HEK293T (cell line): ENCODE results near the gene FAM111A.

Experiments used
- ARNT ChIP-seq: fragments of 450-650 bp; IDR thresholded peaks from 2 replicates; pipeline ENCODE4 v1.6.1; 2017; ENCODE audit warnings: mild to moderate bottlenecking
- BHLHE40 ChIP-seq: fragments of 450-650 bp; IDR thresholded peaks from 2 replicates; pipeline ENCODE4 v1.6.1; 2016; ENCODE audit warnings: mild to moderate bottlenecking, moderate library complexity, borderline replicate concordance
- CTBP1 ChIP-seq: fragments of 450-650 bp; IDR thresholded peaks from 2 replicates; pipeline ENCODE4 v1.6.1; 2016; ENCODE audit warnings: borderline replicate concordance
- ELF4 ChIP-seq: fragments of 450-650 bp; IDR thresholded peaks from 2 replicates; pipeline ENCODE4 v1.6.1; 2017; ENCODE audit warnings: antibody characterized with exemption
- FOXA1 ChIP-seq: fragments of 450-650 bp; IDR thresholded peaks from 2 replicates; pipeline ENCODE4 v1.6.1; 2016; ENCODE audit warnings: mild to moderate bottlenecking
- FOXK2 ChIP-seq: fragments of 450-650 bp; IDR thresholded peaks from 2 replicates; pipeline ENCODE4 v1.6.1; 2016; ENCODE audit warnings: mild to moderate bottlenecking
- FOXM1 ChIP-seq: fragments of 450-650 bp; IDR thresholded peaks from 2 replicates; pipeline ENCODE4 v1.6.1; 2017; ENCODE audit warnings: mild to moderate bottlenecking, borderline replicate concordance
- PKNOX1 ChIP-seq: fragments of 450-650 bp; IDR thresholded peaks from 2 replicates; pipeline ENCODE4 v1.6.1; 2016
- SP1 ChIP-seq: fragments of 450-650 bp; IDR thresholded peaks from 2 replicates; pipeline ENCODE4 v1.6.1; 2017
- SUZ12 ChIP-seq: fragments of 450-650 bp; IDR thresholded peaks from 2 replicates; pipeline ENCODE4 v1.6.1; 2016; ENCODE audit warnings: mild to moderate bottlenecking
- TARDBP ChIP-seq: fragments of 450-650 bp; IDR thresholded peaks from 2 replicates; pipeline ENCODE4 v1.6.1; 2016
- ZNF384 ChIP-seq: fragments of 450-650 bp; IDR thresholded peaks from 2 replicates; pipeline ENCODE4 v1.6.1; 2016

- TF ChIP-seq ELF4 (no peak), SP1 (no peak), SUZ12 (no peak), PKNOX1 (no peak), FOXA1 (no peak), FOXM1 (no peak), TARDBP (no peak), FOXK2 (no peak), ZNF384 (no peak), ARNT (no peak), CTBP1 (no peak), BHLHE40 (no peak)
These were observed 37.6 kb downstream of the FAM111A start for GRCh38 chr11:59180168-59180776.
